GM12878 (cell line): ENCODE data around the gene FURIN. TPM values are rescaled to one million over a fixed set of nuclear protein-coding genes. Genes with fewer than 3 reads are reported as not detected.
A peak's percentile ranks its signal among the peaks of the same experiment; 100 is the strongest.
"Not testable (repeated sequence)": the region's sequence is repeated elsewhere in the genome, so short reads cannot be mapped to it uniquely, and the experiment has no call there.

ENCODE experiments used
- ATAC-seq: fragments of 200-7000 bp; cut with Tn5 transposase; 3 replicates; pipeline ENCODE4 v1.9.1; 2020; ENCODE audit warnings: mild to moderate bottlenecking, moderate library complexity
- BruUV-seq: library from RNA; stranded (reverse); fragments of 400-500 nt; replicated peaks from 2 replicates; lab custom pipeline; 2021; lab: Mats Ljungman, UMichigan
- CTCF ChIA-PET: fragments of 300-600 bp; sonication (Branson Sonifier 250); formaldehyde crosslinking; extraction: SDS; loops from one replicate; lab custom pipeline; 2021; ENCODE audit warnings: inconsistent platforms; lab: Yijun Ruan, JAX
- POLR2A ChIA-PET: fragments of 350-600 bp; formaldehyde crosslinking; extraction: SDS; loops from one replicate; lab custom pipeline; 2021; ENCODE audit warnings: inconsistent platforms; lab: Charles Lee
- RAD21 ChIA-PET: fragments of 300-600 bp; sonication (Branson Sonifier 250); formaldehyde crosslinking; loops from one replicate; lab custom pipeline; 2023; ENCODE audit warnings: antibody characterized with exemption; ENCODE audit not compliant: unreplicated experiment; lab: Charles Lee
- SMC1A ChIA-PET: fragments of 300-600 bp; sonication (Branson Sonifier 250); formaldehyde crosslinking; loops from one replicate; lab custom pipeline; 2023; ENCODE audit not compliant: unreplicated experiment, uncharacterized antibody; lab: Charles Lee
- DNase-seq: peaks from one replicate; pipeline ENCODE4 v3.0.0-alpha.2; 2011; ENCODE audit warnings: low read depth, low spot score
- FAIRE-seq: peaks from 3 replicates; lab custom pipeline; 2011; peaks lifted over from hg19 to GRCh38; lab: Jason Lieb, UNC
- H2AFZ ChIP-seq: 2 replicates; pipeline ENCODE4 v1.6.0; 2011; ENCODE audit warnings: low read depth, low read length, control low read depth; ENCODE audit not compliant: control insufficient read depth
- H3K27ac ChIP-seq: 2 replicates; pipeline ENCODE4 v1.5.1; 2011; ENCODE audit warnings: control low read depth; ENCODE audit not compliant: control insufficient read depth, insufficient read depth
- H3K27me3 ChIP-seq, 2 experiments: replicated peaks in 1 of 2; 2 replicates each; pipeline versions ENCODE4 v1.6.0 to v1.6.1; 2011; ENCODE audit warnings: low read length in 1 of 2; ENCODE audit not compliant: control insufficient read depth in 2 of 2, insufficient read depth in 2 of 2
- H3K36me3 ChIP-seq, 2 experiments: 2 replicates each; pipeline ENCODE4 v1.5.1; 2011; ENCODE audit warnings: low read length in 1 of 2; ENCODE audit not compliant: control insufficient read depth in 2 of 2, insufficient read depth in 2 of 2
- H3K4me1 ChIP-seq: 2 replicates; pipeline ENCODE4 v1.6.1; 2011; ENCODE audit warnings: mild to moderate bottlenecking, low read length, moderate library complexity, mixed read lengths; ENCODE audit not compliant: control insufficient read depth, insufficient read depth
- H3K4me2 ChIP-seq: 2 replicates; pipeline ENCODE4 v1.6.0; 2011; ENCODE audit warnings: control low read depth; ENCODE audit not compliant: control insufficient read depth, insufficient read depth
- H3K4me3 ChIP-seq: fragments of 200-600 bp; sonication (generic); 2 replicates; pipeline ENCODE4 v1.5.1; 2016
- H3K79me2 ChIP-seq: 2 replicates; pipeline ENCODE4 v1.6.0; 2011; ENCODE audit warnings: low read length; ENCODE audit not compliant: control insufficient read depth, insufficient read depth
- H3K9ac ChIP-seq: 2 replicates; pipeline ENCODE4 v1.8.0; 2011; ENCODE audit warnings: low read length, control low read depth, mixed read lengths; ENCODE audit not compliant: control insufficient read depth, insufficient read depth
- H3K9me3 ChIP-seq: replicated peaks from 3 replicates; pipeline ENCODE4 v1.5.1; 2011; ENCODE audit warnings: mild to moderate bottlenecking, low read length; ENCODE audit not compliant: control insufficient read depth, insufficient read depth
- H4K20me1 ChIP-seq: 2 replicates; pipeline ENCODE4 v1.6.0; 2011; ENCODE audit not compliant: control insufficient read depth, insufficient read depth
- CEBPB ChIP-seq, 2 experiments: fragments of 150-350 bp in 1 of 2; IDR thresholded peaks; 2 replicates each; pipeline ENCODE4 v1.6.1; 2012 to 2014; ENCODE audit warnings: low read depth in 2 of 2, low read length in 2 of 2, borderline replicate concordance in 1 of 2, inconsistent platforms in 1 of 2
- ESRRA ChIP-seq: IDR thresholded peaks from 2 replicates; pipeline ENCODE4 v1.6.1; 2012; ENCODE audit warnings: mild to moderate bottlenecking, low read length, improper control_type of control experiment
- NR2C1 ChIP-seq: fragments of 450-650 bp; IDR thresholded peaks from 2 replicates; pipeline ENCODE4 v1.6.1; 2017; ENCODE audit warnings: antibody characterized with exemption, mild to moderate bottlenecking, moderate library complexity
- SMC3 ChIP-seq: IDR thresholded peaks from 2 replicates; pipeline ENCODE4 v1.6.1; 2011; ENCODE audit warnings: low read length, improper control_type of control experiment, borderline replicate concordance
- SP1 ChIP-seq: IDR thresholded peaks from one replicate; pipeline ENCODE4 v1.6.1; 2011; ENCODE audit warnings: low read depth, low read length
- TCF3 ChIP-seq: IDR thresholded peaks from 2 replicates; pipeline ENCODE4 v1.6.1; 2012; ENCODE audit warnings: low read depth, mild to moderate bottlenecking, low read length, borderline replicate concordance; ENCODE audit not compliant: insufficient read depth
- WGBS: methylation state at CpG from one replicate; pipeline ENCODE4 v1.1.6; 2016; ENCODE audit warnings: low lambda C conversion rate; ENCODE audit not compliant: insufficient replicate concordance, insufficient coverage; ENCODE audit errors: missing lambda C conversion rate; 5-methylcytosine and 5-hydroxymethylcytosine counted together
- in situ Hi-C: fragments of 300-500 bp; cut with MboI; formaldehyde crosslinking; loops from 9 replicates; pipeline ENCODE4 v1.14.3; 2018; ENCODE audit warnings: mixed read lengths
- intact Hi-C: fragments of 100-400 bp; cut with micrococcal nuclease; formaldehyde crosslinking; loops from one replicate; pipeline ENCODE4 v1.14.2; 2022; ENCODE audit not compliant: unreplicated experiment
- polyA plus RNA-seq, 11 experiments: library from polyadenylated mRNA; depleted of rRNA in 4 of 11; unstranded in 6 of 11; stranded (reverse) in 5 of 11; fragments of >200 nt; fragmentation: Nextera tagmentation in 4 of 11; fragmentation: Illumina TruSeq in 1 of 11; extraction: Ambion mirVana in 4 of 11; extraction: Trizol in 1 of 11; gene quantifications; 1 replicate in 1 of 11; 2 replicates in 10 of 11; pipeline versions ENCODE4 v1.2.1 to v1.2.3, GENCODE V29; 2011 to 2016; ENCODE audit warnings: inconsistent platforms in 2 of 11, missing spikeins in 2 of 11, low read depth in 1 of 11
- total RNA-seq, 4 experiments: library from RNA; depleted of rRNA in 3 of 4; stranded (reverse); fragments of >200 nt in 3 of 4; fragmentation: Illumina TruSeq in 1 of 4; extraction: Trizol in 1 of 4; gene quantifications; 2 replicates each; pipeline versions ENCODE4 v1.2.1 to v1.2.3, GENCODE V29; 2013 to 2021

FURIN gene
- total and polyA plus RNA-seq, 10 of the 15 experiments (the other 5 are each of a cell fraction or from before 2014, with no cell fraction given) = 0.47 to 39.9 (median 8.0) TPM

DNA sequence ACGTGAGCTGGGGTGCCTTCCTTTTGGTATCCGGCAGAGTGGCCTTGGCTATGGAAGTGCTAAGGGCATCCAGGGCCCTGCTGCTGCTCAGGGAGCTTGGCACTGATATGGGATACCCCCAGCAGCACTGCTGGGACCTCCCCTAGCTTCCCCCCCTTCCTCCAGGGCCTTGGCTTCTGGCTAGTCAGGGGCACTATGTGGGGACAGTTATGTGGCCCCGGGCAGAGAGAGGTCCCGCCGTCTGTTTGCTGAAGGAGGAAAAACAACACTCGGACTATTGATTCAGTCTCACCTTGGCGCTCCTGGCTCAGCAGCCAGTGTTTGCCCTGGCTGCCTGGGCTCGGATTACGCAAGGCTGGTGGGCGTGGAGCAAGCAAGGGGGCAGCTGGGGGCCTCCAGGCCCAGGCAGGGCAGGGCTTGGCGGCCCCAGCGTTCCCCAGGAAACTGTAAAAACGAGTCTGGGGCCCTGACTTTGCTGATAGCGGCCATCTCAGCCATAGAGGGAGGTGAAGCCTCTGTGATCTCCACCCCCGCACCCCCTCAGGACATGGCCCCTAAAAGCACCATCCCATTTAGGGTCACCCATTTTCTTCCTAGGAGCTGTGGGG, 5.7 kb downstream of the FURIN start:
- RAD21 ChIA-PET = interaction anchor here (1.1 to 1.7 kb wide), 8 partner anchors 12 to 217 kb away, joined by 3 to 8 read pairs (median 4); partner anchors contain the start of gene HDDC3
- H3K4me2 ChIP-seq = peak overlapping the region; percentile 98; the same call in 1 of the 2 replicates
- FAIRE-seq (no peak), ATAC-seq (no peak), DNase-seq (no peak)
- no TSS peak for BruUV-seq
- in situ Hi-C loops (no loop called here), intact Hi-C loops (loop anchor here (5.0 kb wide), 3 partner anchors 42 to 157 kb away; partner anchors contain the start of gene BLM)
- no peaks in the 10 kb centered on the region for H3K9me3 ChIP-seq
- CTCF ChIA-PET = interaction anchor here (1.1 to 2.2 kb wide), 5 partner anchors 12 to 226 kb away, joined by 3 to 16 read pairs (median 3); no protein-coding TSS in a partner anchor
- no peak overlapping the region for H2AFZ ChIP-seq
- POLR2A ChIA-PET = interaction anchor here (1.0 to 1.9 kb wide), 3 partner anchors 35 to 157 kb away, joined by 3 to 4 read pairs (median 4); partner anchors contain the start of genes BLM and HDDC3
- H4K20me1 ChIP-seq = peaks cover 4% of the 10 kb centered on the region; the same call in 1 of the 2 replicates
- 93% methylated on average over 15 of the region's 15 CpGs for WGBS
- SMC1A ChIA-PET = interaction anchor here (1.1 to 2.0 kb wide), 2 partner anchors 11 to 35 kb away, joined by 3 to 8 read pairs; no protein-coding TSS in a partner anchor
- H3K9ac ChIP-seq = no peak overlapping the region
- H3K4me1 ChIP-seq = peaks cover 27% of the 10 kb centered on the region
- no peaks in the 10 kb centered on the region for H3K27me3 ChIP-seq
- peaks cover 17 to 21% of the 10 kb centered on the region in 2 experiments; a peak in 3 of 4 replicates for H3K36me3 ChIP-seq
- H3K79me2 ChIP-seq = peaks cover 29% of the 10 kb centered on the region
- TF ChIP-seq SMC3 (no peak), NR2C1 (no peak), ESRRA (no peak), SP1 (no peak), CEBPB (IDR thresholded peaks at IDR 0.05; ENCODE audit: borderline replicate concordance in 1 of 2, low read depth in 2 of 2, low read length in 2 of 2) (no peak), TCF3 (no peak)
- H3K4me3 ChIP-seq = peak overlapping the region; percentile 80; the same call in 1 of the 2 replicates
- H3K27ac ChIP-seq = peak overlapping the region; percentile 33; the same call in 1 of the 2 replicates

- H3K9ac ChIP-seq, H3K9me3 ChIP-seq, H4K20me1 ChIP-seq, FAIRE-seq, BruUV-seq, H3K4me2 ChIP-seq, H3K4me3 ChIP-seq, H3K27me3 ChIP-seq, H3K27ac ChIP-seq, H2AFZ ChIP-seq, DNase-seq, ATAC-seq, in situ Hi-C loops, RAD21 ChIA-PET: not testable (repeated sequence)
- POLR2A ChIA-PET = interaction anchor here (1.9 kb wide), 1 partner anchor 158 kb away, joined by 4 read pairs; the partner anchor contains the start of gene BLM
- intact Hi-C loops = loop anchor here (5.0 kb wide), 3 partner anchors 43 to 158 kb away; partner anchors contain the start of gene BLM
- Histone ChIP-seq H3K4me1 (peaks cover 18% of the 10 kb centered on the region), H3K36me3 (peaks cover 17 to 29% of the 10 kb centered on the region in 2 experiments; a peak in 3 of 4 replicates), H3K79me2 (peaks cover 29% of the 10 kb centered on the region)
- 92% methylated on average over 8 of the region's 9 CpGs for WGBS
- SMC1A ChIA-PET = interaction anchor here (2.0 kb wide), 1 partner anchor 11 kb away, joined by 8 read pairs; no protein-coding TSS in a partner anchor
- CTCF ChIA-PET = interaction anchor here (1.3 kb wide), 1 partner anchor 10 kb away, joined by 4 read pairs; the partner anchor contains the start of gene FES
These were observed 6.6 kb downstream of the FURIN start for GRCh38 chr15:90874986-90875385.
